Neuronal stem cell (in vitro differentiated cells): ENCODE measurements around the gene SUSD2.
"Not testable (repeated sequence)": the region's sequence is repeated elsewhere in the genome, so short reads cannot be mapped to it uniquely, and the experiment has no call there.

ENCODE experiments used
- DNase-seq: peaks from one replicate; pipeline ENCODE4 v3.0.0-alpha.2; 2013; ENCODE audit warnings: low spot score
- H2AFZ ChIP-seq: one replicate; pipeline ENCODE4 v1.6.1; 2013; ENCODE audit warnings: mild to moderate bottlenecking, low read length, inconsistent platforms
- H2AK5ac ChIP-seq: 2 replicates; pipeline ENCODE4 v1.6.1; 2013; ENCODE audit warnings: low read depth, mild to moderate bottlenecking, inconsistent platforms, low read length, moderate library complexity, mixed read lengths
- H2BK120ac ChIP-seq: 2 replicates; pipeline ENCODE4 v1.6.1; 2013; ENCODE audit warnings: low read depth, mild to moderate bottlenecking, inconsistent platforms, low read length, moderate library complexity, mixed read lengths
- H2BK12ac ChIP-seq: one replicate; pipeline ENCODE4 v1.6.1; 2013; ENCODE audit warnings: low read length, inconsistent platforms
- H2BK15ac ChIP-seq: 2 replicates; pipeline ENCODE4 v1.6.1; 2013; ENCODE audit warnings: mild to moderate bottlenecking, low read length, inconsistent platforms, mixed read lengths
- H2BK5ac ChIP-seq: one replicate; pipeline ENCODE4 v1.6.1; 2013; ENCODE audit warnings: inconsistent platforms, mild to moderate bottlenecking, low read length, moderate library complexity
- H3K14ac ChIP-seq: one replicate; pipeline ENCODE4 v1.6.1; 2013; ENCODE audit warnings: low read length, inconsistent platforms
- H3K18ac ChIP-seq: 2 replicates; pipeline ENCODE4 v1.6.1; 2013; ENCODE audit warnings: low read length, inconsistent platforms
- H3K23ac ChIP-seq: 2 replicates; pipeline ENCODE4 v1.6.1; 2013; ENCODE audit warnings: low read depth, mild to moderate bottlenecking, mixed read lengths, low read length, inconsistent platforms; ENCODE audit not compliant: poor library complexity
- H3K27ac ChIP-seq: replicated peaks from 3 replicates; pipeline ENCODE4 v1.5.1; 2013; ENCODE audit warnings: low read length, inconsistent platforms
- H3K27me3 ChIP-seq, 3 experiments: 2 replicates each; pipeline ENCODE4 v1.6.1; 2013; ENCODE audit warnings: low read length in 3 of 3, mild to moderate bottlenecking in 2 of 3, inconsistent platforms in 1 of 3, low read depth in 1 of 3, mixed read lengths in 1 of 3, moderate library complexity in 1 of 3; ENCODE audit not compliant: control insufficient read depth in 3 of 3, insufficient read depth in 3 of 3
- H3K36me3 ChIP-seq, 2 donors: replicated peaks in 1 of 2; 2 replicates each; pipeline ENCODE4 v1.6.1; 2013; ENCODE audit warnings: low read length in 2 of 2; ENCODE audit not compliant: control insufficient read depth in 2 of 2, insufficient read depth in 2 of 2
- H3K4ac ChIP-seq: 2 replicates; pipeline ENCODE4 v1.6.1; 2013; ENCODE audit warnings: inconsistent platforms, mild to moderate bottlenecking, low read length, moderate library complexity
- H3K4me1 ChIP-seq, 2 donors: 1 replicate in 1 of 2; 2 replicates in 1 of 2; pipeline ENCODE4 v1.6.1; 2013; ENCODE audit warnings: low read length in 2 of 2, low read depth in 1 of 2; ENCODE audit not compliant: control insufficient read depth in 2 of 2, insufficient read depth in 1 of 2
- H3K4me2 ChIP-seq: one replicate; pipeline ENCODE4 v1.6.1; 2013; ENCODE audit warnings: mild to moderate bottlenecking, low read length, inconsistent platforms; ENCODE audit not compliant: insufficient read depth, poor library complexity, severe bottlenecking
- H3K4me3 ChIP-seq, 2 donors: 2 replicates each; pipeline ENCODE4 v1.5.1; 2013; ENCODE audit warnings: low read length in 2 of 2, mild to moderate bottlenecking in 2 of 2, inconsistent platforms in 1 of 2, moderate library complexity in 1 of 2
- H3K79me1 ChIP-seq: one replicate; pipeline ENCODE4 v1.6.1; 2013; ENCODE audit warnings: low read depth, mild to moderate bottlenecking, inconsistent platforms, low read length, moderate library complexity
- H3K9ac ChIP-seq: one replicate; pipeline ENCODE4 v1.6.1; 2013; ENCODE audit warnings: mild to moderate bottlenecking, low read depth, low read length, inconsistent platforms; ENCODE audit not compliant: poor library complexity
- H3K9me3 ChIP-seq, 2 donors: replicated peaks in 1 of 2; 2 replicates each; pipeline versions ENCODE3 to v1.6.1; 2013; ENCODE audit warnings: low read length in 2 of 2, mild to moderate bottlenecking in 2 of 2, inconsistent platforms in 1 of 2, low read depth in 1 of 2, mixed read lengths in 1 of 2, moderate library complexity in 1 of 2; ENCODE audit not compliant: control insufficient read depth in 2 of 2, insufficient read depth in 1 of 2
- H4K8ac ChIP-seq: one replicate; pipeline ENCODE4 v1.6.1; 2013; ENCODE audit warnings: low read depth, mild to moderate bottlenecking, inconsistent platforms, low read length, moderate library complexity
- H4K91ac ChIP-seq: one replicate; pipeline ENCODE4 v1.6.1; 2013; ENCODE audit warnings: low read length, low read depth, mild to moderate bottlenecking, inconsistent platforms; ENCODE audit not compliant: poor library complexity
- WGBS, 2 donors: extraction: QIAGEN DNeasy Blood & Tissue Kit; methylation state at CpG; one replicate each; pipeline ENCODE4 v1.1.7; 2013; ENCODE audit warnings: missing lambda C conversion rate in 2 of 2, mixed read lengths in 1 of 2; ENCODE audit not compliant: insufficient read length in 2 of 2, insufficient replicate concordance in 1 of 2; ENCODE audit errors: extremely low coverage in 2 of 2; 5-methylcytosine and 5-hydroxymethylcytosine counted together

Gene SUSD2

GRCh38 chr22:24198682-24199052, 17.4 kb downstream of the SUSD2 start:
- Histone ChIP-seq H3K4ac (no peak overlapping the region), H3K27ac (no peak overlapping the region), H2BK5ac (no peak overlapping the region), H3K4me1 (no peaks in the 10 kb centered on the region), H3K9ac (no peak overlapping the region), H2BK15ac (no peak overlapping the region), H2BK12ac (no peak overlapping the region), H2AK5ac (no peak overlapping the region), H4K8ac (no peak overlapping the region), H2AFZ (no peak overlapping the region), H3K79me1 (no peaks in the 10 kb centered on the region), H3K23ac (no peak overlapping the region), H3K18ac (no peak overlapping the region), H3K4me3 (no peak overlapping the region), H4K91ac (no peak overlapping the region), H3K27me3 (no peaks in the 10 kb centered on the region), H3K36me3 (no peaks in the 10 kb centered on the region), H3K14ac (no peak overlapping the region), H3K4me2 (no peak overlapping the region), H3K9me3 (no peaks in the 10 kb centered on the region), H2BK120ac (no peak overlapping the region)
- no peak for DNase-seq
- WGBS, 2 donors = no CpG with 5 or more reads among the region's 6 CpGs

DNA sequence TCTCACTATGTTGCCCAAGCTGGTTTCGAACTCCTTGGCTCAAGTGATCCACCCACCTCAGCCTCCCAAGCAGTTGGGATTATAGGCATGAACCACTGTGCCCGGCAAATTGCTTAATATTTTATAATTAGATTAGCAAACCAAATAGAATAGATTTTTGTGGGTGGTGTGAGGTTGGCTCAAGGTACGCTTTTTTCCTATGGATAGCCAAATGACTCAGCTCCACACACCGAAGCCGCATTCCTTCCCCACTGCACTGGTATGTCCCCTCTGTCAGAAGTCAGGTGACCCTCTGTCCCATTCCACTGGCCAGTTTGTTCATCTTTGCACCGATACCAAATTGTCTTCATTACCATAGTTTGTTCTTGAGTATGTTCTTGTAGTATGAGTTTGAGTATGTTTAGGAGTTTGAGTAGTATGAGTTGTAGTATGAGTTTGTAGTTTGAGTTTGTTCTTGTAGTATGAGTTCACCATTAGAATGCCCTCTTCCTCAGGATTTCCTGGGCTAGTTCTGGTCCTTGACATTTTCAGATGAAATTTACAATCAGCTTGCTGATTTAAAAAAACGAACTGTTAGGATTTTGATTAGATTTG, 19.4 kb downstream of the SUSD2 start:
- no peaks in the 10 kb centered on the region for H3K27me3 ChIP-seq
- H2BK5ac ChIP-seq = no peak overlapping the region
- H3K9ac ChIP-seq = no peak overlapping the region
- H3K4ac ChIP-seq = no peak overlapping the region
- H2BK15ac ChIP-seq = no peak overlapping the region
- H3K27ac ChIP-seq = no peak overlapping the region
- H3K79me1 ChIP-seq = no peaks in the 10 kb centered on the region
- no peak overlapping the region for H3K4me2 ChIP-seq
- no peak overlapping the region for H2AFZ ChIP-seq
- H3K14ac ChIP-seq = no peak overlapping the region
- no peaks in the 10 kb centered on the region for H3K36me3 ChIP-seq
- H2BK12ac ChIP-seq = no peak overlapping the region
- H4K8ac ChIP-seq = no peak overlapping the region
- no peak overlapping the region for H3K23ac ChIP-seq
- H4K91ac ChIP-seq = no peak overlapping the region
- no peak for DNase-seq
- WGBS, 2 donors = no CpG with 5 or more reads among the region's 7 CpGs
- H3K9me3 ChIP-seq = peaks cover 0 to 11% of the 10 kb centered on the region in 2 donors
- no peak overlapping the region for H3K18ac ChIP-seq
- H2AK5ac ChIP-seq = no peak overlapping the region
- H3K4me3 ChIP-seq = no peak overlapping the region
- no peaks in the 10 kb centered on the region for H3K4me1 ChIP-seq
- H2BK120ac ChIP-seq = no peak overlapping the region

GRCh38 chr22:24201681-24202614, 20.7 kb downstream of the SUSD2 start:
- Histone ChIP-seq H2BK15ac (no peak overlapping the region), H3K23ac (no peak overlapping the region), H4K91ac (no peak overlapping the region), H3K4me2 (no peak overlapping the region), H3K27ac (no peak overlapping the region), H3K14ac (no peak overlapping the region), H2BK5ac (no peak overlapping the region), H2AK5ac (no peak overlapping the region), H3K36me3 (no peaks in the 10 kb centered on the region), H3K27me3 (no peaks in the 10 kb centered on the region), H2BK12ac (no peak overlapping the region), H2AFZ (no peak overlapping the region), H3K79me1 (no peaks in the 10 kb centered on the region), H3K4me1 (no peaks in the 10 kb centered on the region), H3K4me3 (no peak overlapping the region), H3K9ac (no peak overlapping the region), H3K4ac (no peak overlapping the region), H4K8ac (no peak overlapping the region), H3K18ac (no peak overlapping the region), H2BK120ac (no peak overlapping the region), H3K9me3 (peaks cover 0 to 14% of the 10 kb centered on the region in 2 donors)
- WGBS, 2 donors = no CpG with 5 or more reads among the region's 26 CpGs
- DNase-seq = no peak

GRCh38 chr22:24203856-24204255, 22.6 kb downstream of the SUSD2 start:
- not testable (repeated sequence) for H3K23ac ChIP-seq, H3K27me3 ChIP-seq, H2AFZ ChIP-seq, H2BK15ac ChIP-seq, H2BK12ac ChIP-seq, H3K18ac ChIP-seq, H3K4me3 ChIP-seq, DNase-seq, H3K36me3 ChIP-seq, H3K14ac ChIP-seq, H2BK5ac ChIP-seq, H3K4me1 ChIP-seq, H3K79me1 ChIP-seq, H3K4me2 ChIP-seq, H3K27ac ChIP-seq, H2BK120ac ChIP-seq, H2AK5ac ChIP-seq, H4K91ac ChIP-seq, H4K8ac ChIP-seq, H3K4ac ChIP-seq, H3K9ac ChIP-seq
- H3K9me3 ChIP-seq = peaks cover 0 to 14% of the 10 kb centered on the region in 2 donors
- WGBS, 2 donors = no CpG with 5 or more reads among the region's 5 CpGs
